Adipocyte (in vitro differentiated cells): ENCODE results near the gene STON1.

Experiments used
- DNase-seq: peaks from one replicate; pipeline ENCODE4 v3.0.0-alpha.2; 2015; ENCODE audit warnings: low read depth
- H3K27me3 ChIP-seq: replicated peaks from 2 replicates; pipeline ENCODE4 v1.7.0; 2013; ENCODE audit warnings: mild to moderate bottlenecking, low read length, moderate library complexity; ENCODE audit not compliant: control insufficient read depth, insufficient read depth
- H3K36me3 ChIP-seq: 2 replicates; pipeline ENCODE4 v1.7.0; 2013; ENCODE audit warnings: low read length, mild to moderate bottlenecking, moderate library complexity; ENCODE audit not compliant: control insufficient read depth, insufficient read depth, severe bottlenecking
- H3K4me1 ChIP-seq: 2 replicates; pipeline ENCODE4 v1.7.0; 2013; ENCODE audit warnings: mild to moderate bottlenecking, low read length, moderate library complexity; ENCODE audit not compliant: control insufficient read depth, insufficient read depth
- H3K4me3 ChIP-seq: 2 replicates; pipeline ENCODE4 v1.7.0; 2013; ENCODE audit warnings: mild to moderate bottlenecking, low read length, moderate library complexity
- H3K9ac ChIP-seq: 2 replicates; pipeline ENCODE4 v1.7.0; 2013; ENCODE audit warnings: mild to moderate bottlenecking, low read length, moderate library complexity
- H3K9me3 ChIP-seq: 2 replicates; pipeline ENCODE4 v1.7.0; 2013; ENCODE audit warnings: mild to moderate bottlenecking, low read length, moderate library complexity; ENCODE audit not compliant: control insufficient read depth

Gene STON1

GRCh38 chr2:48624696-48625095, 94.7 kb downstream of the STON1 start:
- no peak overlapping the region for H3K9ac ChIP-seq
- H3K4me3 ChIP-seq, result no peak overlapping the region
- H3K27me3 ChIP-seq, result no peaks in the 10 kb centered on the region
- H3K4me1 ChIP-seq, result no peaks in the 10 kb centered on the region
- DNase-seq, result no peak
- H3K9me3 ChIP-seq, result peaks cover 19% of the 10 kb centered on the region
- H3K36me3 ChIP-seq, result no peaks in the 10 kb centered on the region

GRCh38 chr2:48626047-48626446, 96.1 kb downstream of the STON1 start:
- peaks cover 19% of the 10 kb centered on the region for H3K9me3 ChIP-seq
- no peaks in the 10 kb centered on the region for H3K27me3 ChIP-seq
- no peaks in the 10 kb centered on the region for H3K4me1 ChIP-seq
- H3K36me3 ChIP-seq, result no peaks in the 10 kb centered on the region
- H3K4me3 ChIP-seq, result no peak overlapping the region
- no peak for DNase-seq
- no peak overlapping the region for H3K9ac ChIP-seq

- Histone ChIP-seq H3K4me3 (no peak overlapping the region), H3K4me1 (no peaks in the 10 kb centered on the region), H3K27me3 (no peaks in the 10 kb centered on the region), H3K9me3 (peaks cover 24% of the 10 kb centered on the region), H3K9ac (no peak overlapping the region), H3K36me3 (no peaks in the 10 kb centered on the region)
- no peak for DNase-seq
Measured at GRCh38 chr2:48633143-48633542, 103.2 kb downstream of the STON1 start.

- H3K4me1 ChIP-seq, result no peaks in the 10 kb centered on the region
- no peaks in the 10 kb centered on the region for H3K36me3 ChIP-seq
- no peak overlapping the region for H3K9ac ChIP-seq
- no peaks in the 10 kb centered on the region for H3K27me3 ChIP-seq
- no peak overlapping the region for H3K4me3 ChIP-seq
- peaks cover 24% of the 10 kb centered on the region for H3K9me3 ChIP-seq
- no peak for DNase-seq
Measured at GRCh38 chr2:48635786-48636185, 105.8 kb downstream of the STON1 start.

GRCh38 chr2:48638261-48638660, 108.3 kb downstream of the STON1 start:
- H3K27me3 ChIP-seq, result no peaks in the 10 kb centered on the region
- no peak overlapping the region for H3K4me3 ChIP-seq
- no peaks in the 10 kb centered on the region for H3K36me3 ChIP-seq
- no peak for DNase-seq
- no peaks in the 10 kb centered on the region for H3K4me1 ChIP-seq
- peaks cover 18% of the 10 kb centered on the region for H3K9me3 ChIP-seq
- no peak overlapping the region for H3K9ac ChIP-seq
